ENCODE data around the gene PIP5KL1.

GRCh38 chr9:127943011-127943662 lies 12.6 kb upstream of the PIP5KL1 start:
- no peak for TF ChIP-seq CTCF (IDR thresholded peaks at IDR 0.05; ENCODE audit: low read length)
- no peak for TF ChIP-seq EZH2 (optimal IDR thresholded peaks at IDR 0.05; ENCODE audit: low read depth, low read length)

All from MM.1S (cell line).